ENCODE data around the gene HCN4. TPM values are rescaled to one million over a fixed set of nuclear protein-coding genes. Genes with fewer than 3 reads are reported as not detected.

HCN4 gene
- total RNA-seq, 1 donor: not detected

- no peaks in the 10 kb centered on the region for H3K36me3 ChIP-seq (ENCODE audit: insufficient read depth, low read length)
- H3K4me1 ChIP-seq (ENCODE audit: insufficient read depth, low read length): no peaks in the 10 kb centered on the region
- no peak for TF ChIP-seq CTCF (IDR thresholded peaks at IDR 0.05; ENCODE audit: extremely low read depth, low read depth, low read length)
- no peaks in the 10 kb centered on the region for H4K20me1 ChIP-seq (ENCODE audit: insufficient read depth, low read length)
- H3K9me3 ChIP-seq (ENCODE audit: low read depth, low read length): no peaks in the 10 kb centered on the region
- H3K27ac ChIP-seq (ENCODE audit: low read depth, low read length): no peak overlapping the region
- DNase-seq (ENCODE audit: insufficient read length, low spot score, missing footprints): no peak
- no peak overlapping the region for H2AFZ ChIP-seq (ENCODE audit: low read length)
- H3K79me2 ChIP-seq (ENCODE audit: insufficient read depth, low read length): no peaks in the 10 kb centered on the region
- no peak overlapping the region for H3K4me2 ChIP-seq (ENCODE audit: insufficient read depth, low read length)
- H3K4me3 ChIP-seq (ENCODE audit: insufficient read depth, low read length): no peak overlapping the region
- H3K27me3 ChIP-seq (ENCODE audit: insufficient read depth, low read length): no peaks in the 10 kb centered on the region
Observed at GRCh38 chr15:73296609-73297353, 72.0 kb downstream of the HCN4 start.

DNA sequence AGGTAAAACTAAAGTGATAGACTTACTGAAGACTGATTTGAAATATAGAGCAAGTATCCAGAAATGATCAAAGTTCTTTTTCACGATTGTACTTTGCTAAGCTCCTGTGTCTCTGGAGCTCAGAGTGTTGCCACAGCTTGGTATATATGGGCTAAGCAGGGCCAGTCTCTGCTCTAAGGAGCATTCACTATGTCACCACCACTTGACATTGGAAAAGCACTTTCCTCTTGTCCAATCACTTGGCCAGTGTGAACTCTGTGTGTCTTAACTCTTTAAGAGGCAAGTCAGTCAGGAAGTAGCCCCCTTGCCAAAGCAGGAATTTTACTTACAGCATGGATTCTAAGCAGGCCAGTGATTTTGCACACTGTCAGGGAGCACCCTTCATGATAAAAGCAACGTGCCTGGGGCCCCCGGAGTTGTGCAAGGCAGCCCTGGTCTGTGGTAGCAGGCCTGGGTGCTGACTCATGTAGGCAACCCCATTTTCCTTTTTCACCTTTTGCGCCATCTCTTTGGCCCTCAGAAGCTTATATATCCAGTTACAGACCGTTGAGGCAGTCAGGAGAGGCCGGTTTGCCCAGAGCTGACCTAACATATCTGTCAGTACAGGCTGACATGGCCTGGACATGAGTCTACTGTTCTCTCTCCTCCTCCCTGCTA, 73.0 kb downstream of the HCN4 start:
- no peak for DNase-seq (ENCODE audit: insufficient read length, low spot score, missing footprints)
- no peak for TF ChIP-seq CTCF (IDR thresholded peaks at IDR 0.05; ENCODE audit: extremely low read depth, low read depth, low read length)
- Histone ChIP-seq H3K36me3 (ENCODE audit: insufficient read depth, low read length) (no peaks in the 10 kb centered on the region), H3K79me2 (ENCODE audit: insufficient read depth, low read length) (no peaks in the 10 kb centered on the region), H3K4me3 (ENCODE audit: insufficient read depth, low read length) (no peak overlapping the region), H3K4me2 (ENCODE audit: insufficient read depth, low read length) (no peak overlapping the region), H3K27ac (ENCODE audit: low read depth, low read length) (no peak overlapping the region), H2AFZ (ENCODE audit: low read length) (no peak overlapping the region), H4K20me1 (ENCODE audit: insufficient read depth, low read length) (no peaks in the 10 kb centered on the region), H3K4me1 (ENCODE audit: insufficient read depth, low read length) (no peaks in the 10 kb centered on the region), H3K9me3 (ENCODE audit: low read depth, low read length) (no peaks in the 10 kb centered on the region), H3K27me3 (ENCODE audit: insufficient read depth, low read length) (no peaks in the 10 kb centered on the region)

DNA sequence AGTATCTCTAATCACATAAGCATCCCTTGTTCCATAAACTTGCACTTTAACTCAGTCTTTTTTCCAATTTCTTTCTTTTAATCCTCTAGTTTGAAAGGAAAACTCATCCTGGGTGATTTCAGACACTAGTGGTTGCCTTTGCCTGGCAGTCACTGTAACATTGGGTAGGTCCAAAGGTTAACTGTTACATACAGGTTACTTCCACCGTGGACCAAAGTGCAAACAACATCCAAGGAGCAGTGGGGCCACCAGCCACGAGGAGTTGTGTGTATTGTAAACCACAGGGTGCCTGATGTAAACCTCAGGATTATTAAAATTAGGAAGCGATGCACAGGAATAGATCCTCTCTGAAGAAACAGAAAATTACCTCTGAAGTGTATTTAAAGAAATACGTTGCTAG, 75.0 kb downstream of the HCN4 start:
- TF ChIP-seq CTCF (IDR thresholded peaks at IDR 0.05; ENCODE audit: extremely low read depth, low read depth, low read length): no peak
- Histone ChIP-seq H3K27ac (ENCODE audit: low read depth, low read length) (no peak overlapping the region), H3K79me2 (ENCODE audit: insufficient read depth, low read length) (no peaks in the 10 kb centered on the region), H3K27me3 (ENCODE audit: insufficient read depth, low read length) (no peaks in the 10 kb centered on the region), H3K4me1 (ENCODE audit: insufficient read depth, low read length) (no peaks in the 10 kb centered on the region), H4K20me1 (ENCODE audit: insufficient read depth, low read length) (no peaks in the 10 kb centered on the region), H3K36me3 (ENCODE audit: insufficient read depth, low read length) (no peaks in the 10 kb centered on the region), H3K9me3 (ENCODE audit: low read depth, low read length) (no peaks in the 10 kb centered on the region), H3K4me3 (ENCODE audit: insufficient read depth, low read length) (no peak overlapping the region), H3K4me2 (ENCODE audit: insufficient read depth, low read length) (no peak overlapping the region), H2AFZ (ENCODE audit: low read length) (no peak overlapping the region)
- no peak for DNase-seq (ENCODE audit: insufficient read length, low spot score, missing footprints)

DNA sequence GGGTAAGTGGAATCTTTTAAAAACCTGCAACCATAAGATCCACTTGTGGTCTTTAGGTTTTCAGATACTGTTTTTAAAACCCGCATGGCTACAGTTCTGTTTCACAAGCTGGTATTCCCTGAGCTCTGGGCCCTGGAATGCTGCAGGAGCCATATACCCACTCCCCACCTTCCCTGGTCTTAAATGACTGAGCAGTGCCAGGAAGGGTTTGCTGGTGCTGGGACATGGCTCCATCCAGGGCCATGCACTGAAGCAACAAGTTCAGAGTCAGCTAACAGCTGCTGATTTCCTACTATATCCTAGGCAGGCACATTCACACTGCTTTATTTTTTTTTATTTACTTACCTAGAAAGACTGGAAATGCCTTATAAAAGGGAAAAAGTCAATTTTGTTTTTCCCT, 77.3 kb downstream of the HCN4 start:
- no peak for DNase-seq (ENCODE audit: insufficient read length, low spot score, missing footprints)
- Histone ChIP-seq H3K4me1 (ENCODE audit: insufficient read depth, low read length) (no peaks in the 10 kb centered on the region), H3K27ac (ENCODE audit: low read depth, low read length) (no peak overlapping the region), H3K79me2 (ENCODE audit: insufficient read depth, low read length) (no peaks in the 10 kb centered on the region), H3K36me3 (ENCODE audit: insufficient read depth, low read length) (no peaks in the 10 kb centered on the region), H4K20me1 (ENCODE audit: insufficient read depth, low read length) (no peaks in the 10 kb centered on the region), H3K9me3 (ENCODE audit: low read depth, low read length) (no peaks in the 10 kb centered on the region), H3K4me2 (ENCODE audit: insufficient read depth, low read length) (no peak overlapping the region), H3K4me3 (ENCODE audit: insufficient read depth, low read length) (no peak overlapping the region), H3K27me3 (ENCODE audit: insufficient read depth, low read length) (no peaks in the 10 kb centered on the region), H2AFZ (ENCODE audit: low read length) (no peak overlapping the region)
- no peak for TF ChIP-seq CTCF (IDR thresholded peaks at IDR 0.05; ENCODE audit: extremely low read depth, low read depth, low read length)

Data from osteoblast (primary cell).